Kidney epithelial cell (primary cell): Measurements from ENCODE around the gene DONSON. TPM values are rescaled to one million over a fixed set of nuclear protein-coding genes. Genes with fewer than 3 reads are reported as not detected.

Experiments
- DNase-seq: peaks from one replicate; pipeline ENCODE4 v3.0.0-alpha.2; 2010; ENCODE audit warnings: low read depth
- H3K27me3 ChIP-seq: 2 replicates; pipeline ENCODE4 v1.6.0; 2011; ENCODE audit warnings: low read length; ENCODE audit not compliant: control insufficient read depth, insufficient read depth
- H3K36me3 ChIP-seq: 2 replicates; pipeline ENCODE4 v1.5.1; 2011; ENCODE audit warnings: low read length; ENCODE audit not compliant: control insufficient read depth, insufficient read depth
- H3K4me3 ChIP-seq: 2 replicates; pipeline ENCODE4 v1.5.1; 2011; ENCODE audit warnings: low read depth, mild to moderate bottlenecking, control low read depth, low read length
- total RNA-seq: library from RNA; depleted of rRNA; stranded (reverse); fragments of >200 nt; gene quantifications from 2 replicates; pipeline ENCODE4 v1.2.3, GENCODE V29; 2015
- TF ChIP-seq, protein P1 (sequence below): IDR thresholded peaks from 2 replicates; pipeline ENCODE4 v1.5.1; 2011; ENCODE audit warnings: mild to moderate bottlenecking, moderate library complexity, low read length, control low read depth, inconsistent platforms; ENCODE audit not compliant: insufficient read depth, poor library complexity, severe bottlenecking

The DONSON gene
- total RNA-seq, 1 donor from 2014 or later = 6.8 TPM

DNA sequence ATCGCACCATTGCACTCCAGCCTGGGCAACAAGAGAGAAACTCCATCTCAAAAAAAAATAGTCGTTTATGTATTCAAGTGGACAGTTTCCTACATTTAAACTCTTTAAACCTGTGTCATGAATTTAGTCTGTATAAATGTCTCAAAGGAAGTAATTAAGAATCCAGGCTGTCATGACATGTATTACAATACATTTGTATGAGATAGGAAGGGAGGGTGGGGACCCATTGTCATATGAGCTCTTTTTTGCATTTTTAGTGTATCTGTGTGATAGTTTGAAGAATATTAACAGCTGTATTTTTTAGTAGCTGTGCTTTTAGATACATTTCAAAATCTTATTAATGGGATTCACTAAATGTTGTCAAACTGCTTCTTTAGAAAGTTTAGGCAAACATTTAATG is 20.0 kb downstream of the DONSON start:
- Histone ChIP-seq H3K4me3 (no peak overlapping the region), H3K36me3 (no peaks in the 10 kb centered on the region), H3K27me3 (no peaks in the 10 kb centered on the region)
- no peak for DNase-seq
- TF ChIP-seq, protein P1, sequence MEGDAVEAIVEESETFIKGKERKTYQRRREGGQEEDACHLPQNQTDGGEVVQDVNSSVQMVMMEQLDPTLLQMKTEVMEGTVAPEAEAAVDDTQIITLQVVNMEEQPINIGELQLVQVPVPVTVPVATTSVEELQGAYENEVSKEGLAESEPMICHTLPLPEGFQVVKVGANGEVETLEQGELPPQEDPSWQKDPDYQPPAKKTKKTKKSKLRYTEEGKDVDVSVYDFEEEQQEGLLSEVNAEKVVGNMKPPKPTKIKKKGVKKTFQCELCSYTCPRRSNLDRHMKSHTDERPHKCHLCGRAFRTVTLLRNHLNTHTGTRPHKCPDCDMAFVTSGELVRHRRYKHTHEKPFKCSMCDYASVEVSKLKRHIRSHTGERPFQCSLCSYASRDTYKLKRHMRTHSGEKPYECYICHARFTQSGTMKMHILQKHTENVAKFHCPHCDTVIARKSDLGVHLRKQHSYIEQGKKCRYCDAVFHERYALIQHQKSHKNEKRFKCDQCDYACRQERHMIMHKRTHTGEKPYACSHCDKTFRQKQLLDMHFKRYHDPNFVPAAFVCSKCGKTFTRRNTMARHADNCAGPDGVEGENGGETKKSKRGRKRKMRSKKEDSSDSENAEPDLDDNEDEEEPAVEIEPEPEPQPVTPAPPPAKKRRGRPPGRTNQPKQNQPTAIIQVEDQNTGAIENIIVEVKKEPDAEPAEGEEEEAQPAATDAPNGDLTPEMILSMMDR = no peak

DNA sequence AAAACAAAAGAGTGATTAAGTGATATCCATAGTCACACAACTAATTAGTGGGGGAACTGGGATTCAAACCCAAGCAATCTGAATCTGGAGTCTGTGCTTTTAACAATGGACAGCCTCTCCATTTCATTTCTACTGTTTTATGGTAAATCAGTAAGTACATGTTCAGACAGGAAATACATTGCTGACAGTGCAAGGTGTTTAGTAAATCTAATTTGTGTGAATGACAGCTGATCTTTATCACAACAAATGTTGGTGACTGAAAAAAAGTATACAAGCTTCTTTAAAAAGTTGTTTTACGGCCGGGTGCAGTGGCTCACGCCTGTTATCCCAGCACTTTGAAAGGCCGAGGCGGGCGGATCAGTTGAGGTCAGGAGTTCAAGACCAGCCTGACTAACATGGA is 20.6 kb downstream of the DONSON start:
- DNase-seq = no peak
- H3K4me3 ChIP-seq = no peak overlapping the region
- no peaks in the 10 kb centered on the region for H3K27me3 ChIP-seq
- no peaks in the 10 kb centered on the region for H3K36me3 ChIP-seq
- TF ChIP-seq, protein P1 = no peak

DNA sequence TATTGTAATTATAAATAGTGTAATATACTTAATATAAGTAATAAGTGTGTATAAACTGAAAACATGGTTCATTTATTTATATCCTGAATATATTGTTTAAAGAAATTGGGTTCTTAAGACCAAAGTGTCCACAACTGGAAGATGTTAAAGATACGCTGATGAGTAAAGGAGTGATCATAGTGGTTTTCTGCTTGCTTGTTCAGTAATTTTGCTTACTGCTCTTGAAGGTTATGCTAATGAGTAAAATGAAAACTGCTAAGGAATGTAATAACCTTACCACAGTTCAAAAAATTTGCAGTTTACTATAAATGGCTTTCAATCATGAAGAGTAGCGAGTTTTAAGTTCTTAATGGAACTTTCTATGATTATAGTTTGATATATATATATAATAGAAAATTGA is 22.0 kb downstream of the DONSON start:
- TF ChIP-seq, protein P1 = no peak
- DNase-seq = no peak
- Histone ChIP-seq H3K4me3 (no peak overlapping the region), H3K36me3 (peaks cover 1% of the 10 kb centered on the region), H3K27me3 (no peaks in the 10 kb centered on the region)

DNA sequence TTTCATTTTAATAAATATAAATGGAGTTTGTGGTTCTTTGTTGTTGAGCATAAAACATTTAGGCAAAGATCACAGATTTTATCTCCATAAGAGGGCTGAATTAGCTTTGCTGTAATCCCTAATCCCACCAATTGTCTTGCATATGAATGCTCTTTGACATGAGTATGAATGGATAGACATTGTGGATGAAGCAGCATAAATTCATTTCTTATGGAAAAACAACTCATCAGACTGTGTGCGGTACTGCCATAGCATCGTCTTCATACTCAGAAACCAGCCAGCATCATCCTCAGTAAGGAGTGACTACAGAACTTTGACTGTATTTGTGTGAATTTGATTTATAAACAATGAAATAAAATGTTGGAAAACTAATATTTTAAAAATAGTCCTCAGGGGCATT is 26.1 kb downstream of the DONSON start:
- DNase-seq = no peak
- Histone ChIP-seq H3K4me3 (no peak overlapping the region), H3K36me3 (peaks cover 1% of the 10 kb centered on the region), H3K27me3 (no peaks in the 10 kb centered on the region)
- TF ChIP-seq, protein P1 = no peak

DNA sequence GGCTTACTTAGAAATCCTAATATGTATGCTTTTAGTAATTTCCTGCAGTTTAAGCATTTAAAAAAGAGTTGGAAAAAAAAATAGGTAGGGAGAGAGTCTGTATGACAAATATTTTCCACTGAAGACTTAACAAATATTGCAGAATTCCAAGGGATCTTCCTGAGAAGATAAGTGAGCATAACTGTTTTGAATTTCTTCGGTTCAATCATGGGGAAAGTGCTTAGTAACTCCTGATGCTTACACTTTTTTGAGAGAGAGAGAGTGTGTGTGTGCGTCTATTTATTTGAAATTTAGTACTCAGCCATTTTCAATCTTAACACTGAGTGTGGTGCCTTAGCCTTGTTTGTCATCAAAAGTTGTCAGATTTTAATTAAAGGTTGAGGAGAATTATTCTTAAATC is 27.1 kb downstream of the DONSON start:
- DNase-seq = no peak

DNA sequence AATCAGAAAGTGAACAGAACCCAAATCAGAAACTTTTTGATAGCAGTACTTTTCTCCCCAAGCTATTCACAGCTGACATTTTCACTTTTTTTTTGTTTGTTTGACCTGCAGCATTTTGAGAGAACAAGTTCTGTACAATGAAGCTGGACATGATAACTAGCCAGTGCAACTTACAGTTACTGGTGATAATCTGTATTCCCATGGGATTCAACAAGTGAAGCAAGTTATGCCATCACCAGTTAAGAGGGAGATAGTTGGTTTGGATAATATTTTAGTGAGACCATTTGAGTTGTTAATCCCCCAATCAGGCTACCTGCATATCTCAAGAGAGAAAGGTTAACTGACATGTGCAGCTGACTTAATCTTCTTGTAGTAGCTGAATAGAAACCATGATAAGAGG is 27.5 kb downstream of the DONSON start:
- DNase-seq = no peak
- no peaks in the 10 kb centered on the region for H3K27me3 ChIP-seq
- TF ChIP-seq, protein P1 = no peak
- H3K4me3 ChIP-seq = no peak overlapping the region
- H3K36me3 ChIP-seq = peaks cover 1% of the 10 kb centered on the region

More for the DNA sequence above, 27.1 kb downstream of the DONSON start:
- H3K36me3 ChIP-seq = peaks cover 1% of the 10 kb centered on the region
- no peak overlapping the region for H3K4me3 ChIP-seq
- TF ChIP-seq, protein P1 = no peak
- H3K27me3 ChIP-seq = no peaks in the 10 kb centered on the region
